NCI-H345 treated with DMSO at 0.1 percent for 48 hours (cell line): ENCODE measurements around the gene MPND.
A peak's percentile ranks its signal among the peaks of the same experiment; 100 is the strongest.

Experiments
- DNase-seq: peaks from one replicate; lab custom pipeline; 2025; ENCODE audit not compliant: unreplicated experiment; lab: John Stamatoyannopoulos, UW

The MPND gene

DNA sequence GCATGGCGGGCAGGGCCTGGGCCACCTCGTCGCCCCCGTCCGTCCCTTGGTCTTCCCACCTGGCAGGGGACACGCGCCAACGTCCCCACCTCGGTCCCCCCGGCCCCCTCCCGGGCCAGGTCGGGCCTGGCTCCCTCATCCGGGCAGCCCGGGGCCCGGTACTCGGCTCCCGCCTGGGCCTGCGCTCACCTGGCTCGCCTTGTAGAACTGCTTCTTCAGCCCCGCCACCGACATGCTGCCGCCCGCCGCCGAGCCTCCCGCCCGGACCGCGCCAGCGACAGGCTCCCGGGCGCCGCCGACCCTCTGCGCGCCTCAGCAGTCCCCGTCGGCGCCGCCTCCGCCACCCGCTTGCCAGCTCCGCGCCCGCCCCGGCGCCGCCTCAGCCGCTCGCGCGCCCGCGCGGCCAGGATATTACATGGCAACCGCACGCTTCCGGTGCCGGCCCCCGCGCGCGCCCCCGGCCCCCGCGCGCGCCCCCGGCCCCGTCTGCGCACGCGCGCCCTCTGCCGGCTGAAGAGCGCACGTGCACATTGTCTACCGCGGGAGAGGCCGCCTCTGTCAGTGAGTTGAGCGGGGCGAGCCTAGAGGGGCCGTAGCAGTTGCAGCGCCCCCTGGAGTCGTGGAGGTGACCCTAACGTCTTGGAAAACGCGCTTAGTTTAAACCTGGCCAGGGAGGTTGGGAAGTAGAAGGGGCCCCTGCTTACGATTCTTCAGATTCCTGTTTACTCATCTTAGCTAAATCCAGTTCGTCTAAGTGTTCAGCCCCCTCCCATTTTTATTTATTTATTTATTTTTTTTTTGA lies 57.0 kb downstream of the MPND start, which contains the start of gene SH3GL1:
TSS of gene SH3GL1 (minus strand) at position 413 of the 802 bp plus-strand sequence. CDS start at position 234, 179 bp downstream.
- DNase-seq, result peak; percentile 83

GRCh38 chr19:4401769-4402170 lies 58.4 kb downstream of the MPND start:
- DNase-seq, result no peak

DNA sequence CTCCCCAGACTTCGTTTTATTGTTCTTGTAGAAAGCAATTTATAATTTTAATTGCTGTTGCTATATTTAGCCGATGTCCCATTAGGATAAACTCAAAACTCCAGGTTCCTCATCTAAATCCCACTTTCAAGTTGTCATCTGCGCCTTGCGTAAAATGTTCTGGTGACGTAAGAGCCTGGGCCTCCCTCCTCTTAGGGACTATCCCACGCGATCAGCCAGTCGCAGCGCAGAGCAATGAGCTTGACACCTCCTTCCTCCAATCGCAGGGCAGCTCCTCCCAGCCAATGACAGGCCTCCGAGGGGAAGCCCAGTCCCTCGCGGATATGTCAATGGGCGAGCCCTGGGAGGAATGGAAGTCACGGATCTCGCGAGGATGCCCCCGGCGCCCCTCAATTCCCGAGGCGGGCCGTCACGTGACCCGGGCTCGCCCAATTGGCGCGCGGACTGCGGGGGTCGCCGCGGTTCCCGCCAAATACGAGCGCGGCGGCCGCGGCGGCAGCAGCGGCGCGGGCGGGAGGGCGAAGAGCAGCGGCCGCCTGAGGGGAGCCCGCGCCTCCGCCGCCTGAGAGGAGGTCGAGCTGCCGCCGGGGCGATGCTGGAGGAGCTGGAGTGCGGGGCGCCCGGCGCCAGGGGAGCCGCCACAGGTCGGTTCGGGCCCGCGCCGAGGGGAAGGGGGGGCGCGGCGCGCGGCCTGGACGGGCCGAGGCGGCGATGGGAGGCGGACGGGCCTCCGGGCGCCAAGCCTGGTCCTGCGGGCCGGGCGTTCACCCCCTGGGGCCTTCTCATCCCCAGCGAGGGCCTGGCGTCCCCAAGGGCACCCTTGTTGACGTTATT lies 59.0 kb downstream of the MPND start, which contains the start of gene CHAF1A:
TSS of gene CHAF1A (plus strand) at position 470 of the 834 bp plus-strand sequence. CDS start at position 593, 123 bp downstream.
- DNase-seq, result peak; percentile 97

DNA sequence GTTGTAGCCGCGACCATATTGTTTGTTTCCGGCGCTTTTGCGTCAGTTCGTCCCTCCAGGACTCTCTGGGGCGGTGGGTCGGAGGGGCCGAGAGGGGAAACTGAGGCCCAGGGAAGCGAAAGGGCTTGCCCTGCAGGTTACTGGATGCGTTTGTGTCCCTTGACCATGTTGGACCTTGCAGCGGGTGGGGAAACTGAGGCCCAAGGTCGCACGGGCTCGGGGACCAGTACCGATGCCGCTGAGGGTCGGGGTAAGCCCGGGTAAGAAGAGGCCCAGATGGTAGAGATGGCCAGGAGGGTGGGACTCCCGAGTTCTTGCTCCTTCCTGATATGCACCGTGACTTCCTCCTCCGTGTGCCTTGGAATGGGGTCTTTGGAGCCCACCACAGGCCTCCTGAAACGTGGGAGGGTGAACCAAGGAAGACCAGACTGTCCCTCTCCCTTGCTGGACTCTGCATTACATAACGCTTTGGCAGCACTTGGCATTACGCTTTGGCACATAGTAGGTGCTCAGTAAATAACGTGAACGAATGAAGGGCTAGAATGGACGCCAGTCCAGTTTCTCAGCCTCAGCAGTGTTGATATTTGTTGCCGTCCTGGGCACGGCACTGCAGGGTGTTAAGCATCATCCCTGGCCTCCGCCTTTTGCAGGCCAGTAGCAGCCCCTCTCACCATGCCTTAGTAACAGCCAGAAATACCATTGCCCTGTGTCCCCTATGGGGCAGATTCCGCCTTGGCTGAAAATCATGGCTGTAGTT lies 59.8 kb downstream of the MPND start:
- DNase-seq, result no peak

DNA sequence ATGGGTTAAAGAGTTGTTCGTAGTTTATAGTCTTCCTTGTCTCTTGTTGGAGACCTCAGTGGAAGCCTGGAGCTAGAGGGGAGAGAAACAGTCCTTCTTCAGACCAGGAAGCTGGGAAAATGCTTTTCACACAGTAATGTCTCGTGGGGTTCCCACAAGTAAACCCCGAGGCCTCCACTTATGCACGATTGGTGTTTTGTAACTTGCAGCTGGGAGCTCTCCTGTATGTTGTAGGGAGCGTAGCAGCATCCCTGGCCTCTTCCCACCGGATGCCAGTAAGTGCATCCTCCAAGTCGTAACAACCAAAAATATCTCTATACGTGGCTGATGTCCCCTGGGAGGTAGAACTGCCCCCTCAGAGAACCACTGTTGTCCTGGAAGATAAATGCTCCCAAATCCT lies 62.6 kb downstream of the MPND start:
- DNase-seq, result no peak

GRCh38 chr19:4406626-4407025 lies 63.3 kb downstream of the MPND start:
- no peak for DNase-seq

DNA sequence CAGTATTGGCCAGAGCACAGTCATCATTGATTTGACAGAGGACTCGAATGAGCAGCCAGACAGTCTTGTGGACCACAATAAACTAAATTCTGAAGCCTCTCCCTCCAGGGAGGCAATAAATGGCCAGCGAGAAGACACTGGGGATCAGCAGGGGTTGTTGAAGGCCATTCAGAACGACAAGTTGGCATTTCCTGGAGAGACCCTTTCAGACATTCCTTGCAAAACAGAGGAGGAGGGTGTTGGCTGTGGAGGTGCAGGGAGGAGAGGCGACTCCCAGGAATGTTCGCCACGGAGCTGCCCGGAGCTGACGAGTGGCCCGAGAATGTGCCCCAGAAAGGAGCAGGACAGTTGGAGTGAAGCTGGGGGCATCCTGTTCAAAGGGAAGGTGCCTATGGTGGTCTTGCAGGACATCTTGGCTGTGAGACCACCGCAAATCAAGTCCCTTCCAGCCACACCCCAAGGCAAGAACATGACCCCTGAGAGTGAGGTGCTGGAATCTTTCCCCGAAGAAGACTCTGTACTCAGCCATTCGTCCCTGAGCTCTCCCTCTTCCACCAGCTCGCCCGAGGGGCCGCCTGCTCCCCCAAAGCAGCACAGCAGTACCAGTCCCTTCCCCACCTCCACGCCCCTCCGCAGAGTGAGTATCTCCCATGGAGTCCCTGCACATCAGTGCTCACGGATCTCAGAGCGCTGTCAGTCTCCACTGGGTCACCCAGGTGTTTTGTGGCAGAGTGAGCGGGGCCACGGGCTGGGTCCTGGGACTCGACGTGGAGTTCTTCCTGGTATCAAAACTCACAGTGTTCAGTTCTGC lies 66.0 kb downstream of the MPND start:
- no peak for DNase-seq
